ENCODE data around the gene GNAS. TPM values are rescaled to one million over a fixed set of nuclear protein-coding genes. Genes with fewer than 3 reads are reported as not detected.

The GNAS gene
- polyA plus RNA-seq, 5 donors: 1,613 to 2,188 (median 1,845) TPM

GRCh38 chr20:58876437-58876836 is 23.9 kb downstream of the GNAS start:
- no peak for DNase-seq

GRCh38 chr20:58877050-58877975 is 24.8 kb downstream of the GNAS start:
- no peak for DNase-seq

GRCh38 chr20:58877976-58878360 is 25.5 kb downstream of the GNAS start:
- no peak for DNase-seq

- no peak for DNase-seq
Measured at GRCh38 chr20:58878399-58878798, 25.9 kb downstream of the GNAS start.

- no peak for DNase-seq
Measured at GRCh38 chr20:58880441-58880840, 27.9 kb downstream of the GNAS start.

- no peak for DNase-seq
Measured at GRCh38 chr20:58880994-58881752, 28.7 kb downstream of the GNAS start.

- DNase-seq: no peak
Measured at GRCh38 chr20:58882704-58883089, 30.2 kb downstream of the GNAS start.

- no peak for DNase-seq
Measured at GRCh38 chr20:58883241-58883691, 30.8 kb downstream of the GNAS start.

GRCh38 chr20:58884966-58885365 is 32.5 kb downstream of the GNAS start:
- no peak for DNase-seq

- DNase-seq: no peak
Measured at GRCh38 chr20:58886546-58886945, 34.0 kb downstream of the GNAS start.

- DNase-seq: no peak
Measured at GRCh38 chr20:58888103-58888502, 35.6 kb downstream of the GNAS start.

GRCh38 chr20:58888521-58889333 is 36.2 kb downstream of the GNAS start:
- peak; percentile 75 to 79 for DNase-seq

GRCh38 chr20:58889334-58889760 is 36.8 kb downstream of the GNAS start:
- no peak for DNase-seq

- DNase-seq: peak in 1 of 2 donors; percentile 62
Measured at GRCh38 chr20:58889798-58890517, 37.4 kb downstream of the GNAS start.

- peak; percentile 93 to 94 for DNase-seq
Measured at GRCh38 chr20:58890518-58891085, 38.1 kb downstream of the GNAS start.

GRCh38 chr20:58891086-58891717 is 38.7 kb downstream of the GNAS start:
- DNase-seq: no peak

GRCh38 chr20:58891718-58892140 is 39.2 kb downstream of the GNAS start:
- DNase-seq: no peak

GRCh38 chr20:58892141-58892931 is 39.8 kb downstream of the GNAS start:
- DNase-seq: peak; percentile 81 to 82

GRCh38 chr20:58892932-58893224 is 40.4 kb downstream of the GNAS start:
- no peak for DNase-seq

Measured in right lung (tissue), 5 donors.